ENCODE results near the gene ZFP64. TPM values are rescaled to one million over a fixed set of nuclear protein-coding genes. Genes with fewer than 3 reads are reported as not detected.
"Not testable (repeated sequence)": the region's sequence is repeated elsewhere in the genome, so short reads cannot be mapped to it uniquely, and the experiment has no call there.

The ZFP64 gene
- total RNA-seq, 2 donors from 2014 or later, result 6.3 to 10.4 TPM

- intact Hi-C loops (cut with DNase I), result no loop called here
- no peak overlapping the region for H3K4me3 ChIP-seq
- no peak overlapping the region for H3K27ac ChIP-seq
- TF ChIP-seq CTCF (IDR thresholded peaks at IDR 0.05), result no peak
- no peak for TF ChIP-seq POLR2A (IDR thresholded peaks at IDR 0.05)
- no peak for ATAC-seq
- DNase-seq, result no peak
- no peaks in the 10 kb centered on the region for H3K36me3 ChIP-seq (replicated peaks in 1 of 2; ENCODE audit: insufficient read depth in 1 of 2, low read depth in 2 of 2)
- no peaks in the 10 kb centered on the region for H3K27me3 ChIP-seq
- no peaks in the 10 kb centered on the region for H3K4me1 ChIP-seq
- no peaks in the 10 kb centered on the region for H3K9me3 ChIP-seq
- 83 to 100% methylated on average over 2 of the region's 2 CpGs for WGBS, 2 donors
Observed at GRCh38 chr20:52142757-52143156, 48.8 kb downstream of the ZFP64 start.

GRCh38 chr20:52139986-52140385 lies 51.6 kb downstream of the ZFP64 start:
- TF ChIP-seq CTCF (IDR thresholded peaks at IDR 0.05) (no peak), POLR2A (IDR thresholded peaks at IDR 0.05) (no peak)
- no peaks in the 10 kb centered on the region for H3K4me1 ChIP-seq
- ATAC-seq, result no peak
- 91 to 94% methylated on average over 5 of the region's 5 CpGs for WGBS, 2 donors
- H3K36me3 ChIP-seq (replicated peaks in 1 of 2; ENCODE audit: insufficient read depth in 1 of 2, low read depth in 2 of 2), result no peaks in the 10 kb centered on the region
- H3K27ac ChIP-seq, result no peak overlapping the region
- H3K4me3 ChIP-seq, result no peak overlapping the region
- H3K9me3 ChIP-seq, result no peaks in the 10 kb centered on the region
- H3K27me3 ChIP-seq, result no peaks in the 10 kb centered on the region
- intact Hi-C loops (cut with DNase I), result no loop called here
- no peak for DNase-seq

- Histone ChIP-seq H3K4me1 (no peaks in the 10 kb centered on the region), H3K27me3 (no peaks in the 10 kb centered on the region), H3K4me3 (no peak overlapping the region), H3K36me3 (replicated peaks in 1 of 2; ENCODE audit: insufficient read depth in 1 of 2, low read depth in 2 of 2) (no peaks in the 10 kb centered on the region), H3K27ac (no peak overlapping the region), H3K9me3 (no peaks in the 10 kb centered on the region)
- no peak for DNase-seq
- intact Hi-C loops (cut with DNase I), result no loop called here
- TF ChIP-seq CTCF (IDR thresholded peaks at IDR 0.05) (no peak), POLR2A (IDR thresholded peaks at IDR 0.05) (no peak)
- ATAC-seq, result no peak
- 86 to 88% methylated on average over 4 of the region's 4 CpGs for WGBS, 2 donors
Observed at GRCh38 chr20:52137850-52138249, 53.7 kb downstream of the ZFP64 start.

GRCh38 chr20:52133714-52134113 lies 57.9 kb downstream of the ZFP64 start:
- H3K36me3 ChIP-seq (replicated peaks in 1 of 2; ENCODE audit: insufficient read depth in 1 of 2, low read depth in 2 of 2); H3K27me3 ChIP-seq; DNase-seq; H3K27ac ChIP-seq; ATAC-seq; H3K4me3 ChIP-seq; intact Hi-C loops (cut with DNase I); H3K4me1 ChIP-seq; H3K9me3 ChIP-seq: not testable (repeated sequence)
- WGBS, 2 donors, result 82 to 92% methylated on average over 2 of the region's 2 CpGs

GRCh38 chr20:52132337-52132736 lies 59.2 kb downstream of the ZFP64 start:
- ATAC-seq, result no peak

More at GRCh38 chr20:52132337-52132736, 59.2 kb downstream of the ZFP64 start:
- no peak for TF ChIP-seq POLR2A (IDR thresholded peaks at IDR 0.05)
- TF ChIP-seq CTCF (IDR thresholded peaks at IDR 0.05), result no peak
- Histone ChIP-seq H3K27ac (no peak overlapping the region), H3K27me3 (no peaks in the 10 kb centered on the region), H3K4me3 (no peak overlapping the region), H3K9me3 (no peaks in the 10 kb centered on the region), H3K4me1 (no peaks in the 10 kb centered on the region), H3K36me3 (replicated peaks in 1 of 2; ENCODE audit: insufficient read depth in 1 of 2, low read depth in 2 of 2) (no peaks in the 10 kb centered on the region)
- no peak for DNase-seq
- 59 to 79% methylated on average over 3 of the region's 3 CpGs for WGBS, 2 donors
- intact Hi-C loops (cut with DNase I), result no loop called here

Measured in body of pancreas (tissue), 4 donors.